GM23338 (cell line): ENCODE results near the gene MGRN1. TPM values are rescaled to one million over a fixed set of nuclear protein-coding genes. Genes with fewer than 3 reads are reported as not detected.

Source experiments
- ATAC-seq: fragments of 200-7000 bp; cut with Tn5 transposase; 3 replicates; pipeline ENCODE4 v1.9.1; 2020
- DNase-seq: peaks from one replicate; pipeline ENCODE4 v3.0.0-alpha.2; 2015; ENCODE audit warnings: low spot score
- H2AFZ ChIP-seq: fragments of 200-600 bp; sonication (generic); 2 replicates; pipeline ENCODE4 v1.8.0; 2016; ENCODE audit warnings: antibody characterized with exemption, mild to moderate bottlenecking, moderate library complexity
- H3F3A ChIP-seq: fragments of 200-600 bp; sonication (generic); replicated peaks from 2 replicates; pipeline ENCODE4 v1.8.0; 2017; ENCODE audit warnings: antibody characterized with exemption, mixed run types, low read depth
- H3K27ac ChIP-seq: fragments of 200-600 bp; sonication (generic); 2 replicates; pipeline ENCODE4 v1.6.1; 2016; ENCODE audit warnings: low read depth
- H3K27me3 ChIP-seq: fragments of 200-600 bp; sonication (generic); 2 replicates; pipeline ENCODE4 v1.8.0; 2016; ENCODE audit warnings: mild to moderate bottlenecking, mixed run types, moderate library complexity; ENCODE audit not compliant: insufficient read depth
- H3K36me3 ChIP-seq: fragments of 200-600 bp; sonication (generic); 2 replicates; pipeline ENCODE4 v1.8.0; 2016; ENCODE audit warnings: mild to moderate bottlenecking; ENCODE audit not compliant: insufficient read depth
- H3K4me1 ChIP-seq: fragments of 200-600 bp; sonication (generic); 2 replicates; pipeline ENCODE4 v1.8.0; 2016; ENCODE audit warnings: mild to moderate bottlenecking, moderate library complexity; ENCODE audit not compliant: insufficient read depth
- H3K4me2 ChIP-seq: fragments of 200-600 bp; sonication (generic); 2 replicates; pipeline ENCODE4 v1.7.1; 2017; ENCODE audit warnings: mixed run types
- H3K4me3 ChIP-seq: fragments of 200-600 bp; sonication (generic); 2 replicates; pipeline ENCODE4 v1.6.1; 2016; ENCODE audit warnings: mixed run types
- H3K79me2 ChIP-seq: fragments of 200-600 bp; sonication (generic); replicated peaks from 2 replicates; pipeline ENCODE4 v1.8.0; 2017; ENCODE audit warnings: mild to moderate bottlenecking; ENCODE audit not compliant: insufficient read depth
- H3K9me2 ChIP-seq: fragments of 200-600 bp; sonication (generic); 2 replicates; pipeline ENCODE4 v1.8.0; 2017; ENCODE audit not compliant: insufficient read depth
- H4K20me1 ChIP-seq: fragments of 200-600 bp; sonication (generic); replicated peaks from 2 replicates; pipeline ENCODE4 v1.8.0; 2017; ENCODE audit warnings: mild to moderate bottlenecking; ENCODE audit not compliant: insufficient read depth
- H3K27ac Mint-ChIP-seq: 2 replicates; pipeline ENCODE4 v1.8.0; 2020; ENCODE audit warnings: inconsistent platforms, mild to moderate bottlenecking, moderate library complexity, mixed read lengths
- H3K27me3 Mint-ChIP-seq: 3 replicates; pipeline ENCODE4 v1.8.0; 2022; ENCODE audit warnings: low read depth, mild to moderate bottlenecking, moderate library complexity, mixed read lengths, inconsistent platforms; ENCODE audit not compliant: insufficient read depth, poor library complexity
- H3K36me3 Mint-ChIP-seq: 3 replicates; pipeline ENCODE4 v1.8.0; 2021; ENCODE audit warnings: low read depth, mild to moderate bottlenecking, inconsistent platforms, moderate library complexity, mixed read lengths
- H3K4me1 Mint-ChIP-seq: 3 replicates; pipeline ENCODE4 v1.8.0; 2020; ENCODE audit warnings: mild to moderate bottlenecking, inconsistent platforms, mixed read lengths
- H3K4me3 Mint-ChIP-seq: 3 replicates; pipeline ENCODE4 v1.8.0; 2021; ENCODE audit warnings: moderate library complexity, mild to moderate bottlenecking, inconsistent platforms, mixed read lengths
- H3K9me3 Mint-ChIP-seq: 3 replicates; pipeline ENCODE4 v1.8.0; 2020; ENCODE audit warnings: moderate library complexity, mild to moderate bottlenecking, inconsistent platforms, mixed read lengths
- EZH2phosphoT487 ChIP-seq: fragments of 200-600 bp; sonication (generic); IDR thresholded peaks from one replicate; pipeline ENCODE4 v1.8.1; 2018; ENCODE audit warnings: antibody characterized with exemption; ENCODE audit not compliant: unreplicated experiment
- JUNB ChIP-seq: IDR thresholded peaks from one replicate; pipeline ENCODE4 v1.6.1; 2016; ENCODE audit warnings: antibody characterized with exemption; ENCODE audit not compliant: unreplicated experiment
- NANOG ChIP-seq: IDR thresholded peaks from 2 replicates; pipeline ENCODE4 v1.6.1; 2016; ENCODE audit warnings: antibody characterized with exemption, borderline replicate concordance
- STAT1 ChIP-seq: IDR thresholded peaks from one replicate; pipeline ENCODE4 v1.6.1; 2016; ENCODE audit warnings: antibody characterized with exemption; ENCODE audit not compliant: unreplicated experiment
- ZNF331 ChIP-seq: fragments of 250-450 bp; sonication (Bioruptor Pico); IDR thresholded peaks from 2 replicates; pipeline ENCODE4 v1.5.0; 2020; ENCODE audit warnings: low read depth, mild to moderate bottlenecking, moderate library complexity
- polyA plus RNA-seq: library from polyadenylated mRNA; unstranded; fragments of >200 nt; fragmentation: Nextera tagmentation; extraction: Ambion mirVana; gene quantifications from 2 replicates; pipeline ENCODE4 v1.2.1, GENCODE V29; 2016
- total RNA-seq: library from RNA; depleted of rRNA; stranded (reverse); fragments of >200 nt; shearing (Covaris generic); gene quantifications from 2 replicates; pipeline ENCODE4 v1.2.3, GENCODE V29; 2014
- TF ChIP-seq, protein P1 (sequence below): IDR thresholded peaks from one replicate; pipeline ENCODE4 v1.6.1; 2018; ENCODE audit warnings: antibody characterized with exemption; ENCODE audit not compliant: unreplicated experiment
- TF ChIP-seq, protein P2 (sequence below), 2 experiments: fragments of 200-600 bp in 1 of 2; sonication (generic) in 1 of 2; conservative IDR thresholded peaks; 2 replicates each; pipeline versions ENCODE4 v1.5.1 to v1.6.1; 2016 to 2017; ENCODE audit warnings: antibody characterized with exemption in 2 of 2, low read depth in 2 of 2, mild to moderate bottlenecking in 2 of 2, moderate library complexity in 1 of 2
- TF ChIP-seq, protein P3 (sequence below): fragments of 250-450 bp; sonication (Bioruptor Pico); IDR thresholded peaks from 2 replicates; pipeline ENCODE4 v1.5.0; 2020; ENCODE audit warnings: mild to moderate bottlenecking, moderate library complexity

The MGRN1 gene
- total and polyA plus RNA-seq, 2 experiments from 2014 or later = 13.1 to 71.8 TPM

DNA sequence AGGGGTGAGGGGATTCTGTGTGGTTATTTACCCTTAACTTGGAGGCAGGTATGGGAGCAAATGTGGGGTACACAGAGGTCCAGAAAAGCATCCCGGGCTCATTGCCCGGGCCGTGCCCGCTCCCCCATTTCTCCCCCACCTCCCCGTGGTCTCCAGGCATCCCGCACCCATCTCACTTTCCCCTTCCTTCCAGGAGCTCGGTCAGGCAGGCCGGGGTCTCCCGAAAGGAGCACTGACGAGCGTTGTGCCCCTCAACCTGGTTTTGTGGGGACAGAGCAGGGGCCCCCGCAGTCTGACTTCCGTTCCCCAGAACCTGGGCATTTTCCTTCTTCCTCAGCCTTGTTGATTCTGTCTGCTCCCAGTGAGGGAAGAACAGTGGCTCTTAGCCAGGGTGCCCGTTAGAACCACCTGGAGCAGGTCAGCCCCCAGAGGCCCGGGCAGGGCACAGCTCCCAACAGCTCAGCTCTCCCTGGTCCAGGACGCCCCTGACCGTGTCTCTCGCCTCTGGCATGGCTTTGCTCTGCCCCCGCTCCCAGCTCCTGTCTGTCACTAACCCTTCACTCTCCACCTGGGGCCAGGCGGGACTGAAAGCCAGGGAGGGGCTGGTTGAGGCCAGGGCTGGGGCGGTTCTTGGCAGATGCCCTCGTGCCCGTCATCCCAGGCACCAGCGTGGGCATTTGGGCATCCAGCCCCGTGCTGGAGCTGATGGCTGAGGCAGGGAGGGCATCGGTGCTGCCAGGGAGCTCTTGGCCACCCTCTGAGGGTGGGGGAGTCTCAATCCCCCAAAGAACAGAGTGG is 56.2 kb downstream of the MGRN1 start (continued):
- no peak for TF ChIP-seq STAT1
- TF ChIP-seq, protein P1, sequence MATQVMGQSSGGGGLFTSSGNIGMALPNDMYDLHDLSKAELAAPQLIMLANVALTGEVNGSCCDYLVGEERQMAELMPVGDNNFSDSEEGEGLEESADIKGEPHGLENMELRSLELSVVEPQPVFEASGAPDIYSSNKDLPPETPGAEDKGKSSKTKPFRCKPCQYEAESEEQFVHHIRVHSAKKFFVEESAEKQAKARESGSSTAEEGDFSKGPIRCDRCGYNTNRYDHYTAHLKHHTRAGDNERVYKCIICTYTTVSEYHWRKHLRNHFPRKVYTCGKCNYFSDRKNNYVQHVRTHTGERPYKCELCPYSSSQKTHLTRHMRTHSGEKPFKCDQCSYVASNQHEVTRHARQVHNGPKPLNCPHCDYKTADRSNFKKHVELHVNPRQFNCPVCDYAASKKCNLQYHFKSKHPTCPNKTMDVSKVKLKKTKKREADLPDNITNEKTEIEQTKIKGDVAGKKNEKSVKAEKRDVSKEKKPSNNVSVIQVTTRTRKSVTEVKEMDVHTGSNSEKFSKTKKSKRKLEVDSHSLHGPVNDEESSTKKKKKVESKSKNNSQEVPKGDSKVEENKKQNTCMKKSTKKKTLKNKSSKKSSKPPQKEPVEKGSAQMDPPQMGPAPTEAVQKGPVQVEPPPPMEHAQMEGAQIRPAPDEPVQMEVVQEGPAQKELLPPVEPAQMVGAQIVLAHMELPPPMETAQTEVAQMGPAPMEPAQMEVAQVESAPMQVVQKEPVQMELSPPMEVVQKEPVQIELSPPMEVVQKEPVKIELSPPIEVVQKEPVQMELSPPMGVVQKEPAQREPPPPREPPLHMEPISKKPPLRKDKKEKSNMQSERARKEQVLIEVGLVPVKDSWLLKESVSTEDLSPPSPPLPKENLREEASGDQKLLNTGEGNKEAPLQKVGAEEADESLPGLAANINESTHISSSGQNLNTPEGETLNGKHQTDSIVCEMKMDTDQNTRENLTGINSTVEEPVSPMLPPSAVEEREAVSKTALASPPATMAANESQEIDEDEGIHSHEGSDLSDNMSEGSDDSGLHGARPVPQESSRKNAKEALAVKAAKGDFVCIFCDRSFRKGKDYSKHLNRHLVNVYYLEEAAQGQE = no peak
- TF ChIP-seq, protein P2, sequence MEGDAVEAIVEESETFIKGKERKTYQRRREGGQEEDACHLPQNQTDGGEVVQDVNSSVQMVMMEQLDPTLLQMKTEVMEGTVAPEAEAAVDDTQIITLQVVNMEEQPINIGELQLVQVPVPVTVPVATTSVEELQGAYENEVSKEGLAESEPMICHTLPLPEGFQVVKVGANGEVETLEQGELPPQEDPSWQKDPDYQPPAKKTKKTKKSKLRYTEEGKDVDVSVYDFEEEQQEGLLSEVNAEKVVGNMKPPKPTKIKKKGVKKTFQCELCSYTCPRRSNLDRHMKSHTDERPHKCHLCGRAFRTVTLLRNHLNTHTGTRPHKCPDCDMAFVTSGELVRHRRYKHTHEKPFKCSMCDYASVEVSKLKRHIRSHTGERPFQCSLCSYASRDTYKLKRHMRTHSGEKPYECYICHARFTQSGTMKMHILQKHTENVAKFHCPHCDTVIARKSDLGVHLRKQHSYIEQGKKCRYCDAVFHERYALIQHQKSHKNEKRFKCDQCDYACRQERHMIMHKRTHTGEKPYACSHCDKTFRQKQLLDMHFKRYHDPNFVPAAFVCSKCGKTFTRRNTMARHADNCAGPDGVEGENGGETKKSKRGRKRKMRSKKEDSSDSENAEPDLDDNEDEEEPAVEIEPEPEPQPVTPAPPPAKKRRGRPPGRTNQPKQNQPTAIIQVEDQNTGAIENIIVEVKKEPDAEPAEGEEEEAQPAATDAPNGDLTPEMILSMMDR (conservative IDR thresholded peaks at IDR 0.05; ENCODE audit: low read depth in 2 of 2) = no peak
- no peak for TF ChIP-seq EZH2phosphoT487

DNA sequence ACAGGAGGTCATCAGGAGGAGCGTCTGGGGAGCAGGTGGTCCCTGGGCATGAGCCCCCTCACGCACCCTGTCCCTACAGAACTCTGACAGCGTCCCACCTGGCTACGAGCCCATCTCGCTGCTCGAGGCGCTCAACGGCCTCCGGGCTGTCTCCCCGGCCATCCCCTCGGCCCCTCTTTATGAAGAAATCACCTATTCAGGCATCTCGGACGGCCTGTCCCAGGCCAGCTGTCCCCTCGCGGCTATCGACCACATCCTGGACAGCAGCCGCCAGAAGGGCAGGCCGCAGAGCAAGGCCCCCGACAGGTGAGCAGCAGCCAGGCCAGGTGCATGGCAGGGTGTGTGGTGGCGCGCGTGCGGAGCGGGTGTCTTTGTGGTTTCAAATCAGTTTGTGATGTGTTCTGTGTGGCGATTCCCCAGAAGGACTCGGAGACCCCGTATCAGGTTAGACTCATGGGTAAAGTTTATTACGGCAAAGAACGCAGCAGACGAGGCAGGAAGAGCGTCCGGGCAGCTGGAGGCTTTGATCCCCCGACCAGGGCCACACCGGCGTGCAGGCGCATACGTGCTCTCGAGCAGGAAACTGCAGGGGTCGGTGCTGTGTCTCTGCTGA is 57.0 kb downstream of the MGRN1 start:
- H3K4me2 ChIP-seq = no peak overlapping the region
- TF ChIP-seq STAT1 (no peak), JUNB (no peak), NANOG (no peak), ZNF331 (CRISPR knock-in tag) (no peak), EZH2phosphoT487 (no peak)
- TF ChIP-seq, protein P2 (conservative IDR thresholded peaks at IDR 0.05; ENCODE audit: low read depth in 2 of 2) = no peak
- TF ChIP-seq, protein P3, sequence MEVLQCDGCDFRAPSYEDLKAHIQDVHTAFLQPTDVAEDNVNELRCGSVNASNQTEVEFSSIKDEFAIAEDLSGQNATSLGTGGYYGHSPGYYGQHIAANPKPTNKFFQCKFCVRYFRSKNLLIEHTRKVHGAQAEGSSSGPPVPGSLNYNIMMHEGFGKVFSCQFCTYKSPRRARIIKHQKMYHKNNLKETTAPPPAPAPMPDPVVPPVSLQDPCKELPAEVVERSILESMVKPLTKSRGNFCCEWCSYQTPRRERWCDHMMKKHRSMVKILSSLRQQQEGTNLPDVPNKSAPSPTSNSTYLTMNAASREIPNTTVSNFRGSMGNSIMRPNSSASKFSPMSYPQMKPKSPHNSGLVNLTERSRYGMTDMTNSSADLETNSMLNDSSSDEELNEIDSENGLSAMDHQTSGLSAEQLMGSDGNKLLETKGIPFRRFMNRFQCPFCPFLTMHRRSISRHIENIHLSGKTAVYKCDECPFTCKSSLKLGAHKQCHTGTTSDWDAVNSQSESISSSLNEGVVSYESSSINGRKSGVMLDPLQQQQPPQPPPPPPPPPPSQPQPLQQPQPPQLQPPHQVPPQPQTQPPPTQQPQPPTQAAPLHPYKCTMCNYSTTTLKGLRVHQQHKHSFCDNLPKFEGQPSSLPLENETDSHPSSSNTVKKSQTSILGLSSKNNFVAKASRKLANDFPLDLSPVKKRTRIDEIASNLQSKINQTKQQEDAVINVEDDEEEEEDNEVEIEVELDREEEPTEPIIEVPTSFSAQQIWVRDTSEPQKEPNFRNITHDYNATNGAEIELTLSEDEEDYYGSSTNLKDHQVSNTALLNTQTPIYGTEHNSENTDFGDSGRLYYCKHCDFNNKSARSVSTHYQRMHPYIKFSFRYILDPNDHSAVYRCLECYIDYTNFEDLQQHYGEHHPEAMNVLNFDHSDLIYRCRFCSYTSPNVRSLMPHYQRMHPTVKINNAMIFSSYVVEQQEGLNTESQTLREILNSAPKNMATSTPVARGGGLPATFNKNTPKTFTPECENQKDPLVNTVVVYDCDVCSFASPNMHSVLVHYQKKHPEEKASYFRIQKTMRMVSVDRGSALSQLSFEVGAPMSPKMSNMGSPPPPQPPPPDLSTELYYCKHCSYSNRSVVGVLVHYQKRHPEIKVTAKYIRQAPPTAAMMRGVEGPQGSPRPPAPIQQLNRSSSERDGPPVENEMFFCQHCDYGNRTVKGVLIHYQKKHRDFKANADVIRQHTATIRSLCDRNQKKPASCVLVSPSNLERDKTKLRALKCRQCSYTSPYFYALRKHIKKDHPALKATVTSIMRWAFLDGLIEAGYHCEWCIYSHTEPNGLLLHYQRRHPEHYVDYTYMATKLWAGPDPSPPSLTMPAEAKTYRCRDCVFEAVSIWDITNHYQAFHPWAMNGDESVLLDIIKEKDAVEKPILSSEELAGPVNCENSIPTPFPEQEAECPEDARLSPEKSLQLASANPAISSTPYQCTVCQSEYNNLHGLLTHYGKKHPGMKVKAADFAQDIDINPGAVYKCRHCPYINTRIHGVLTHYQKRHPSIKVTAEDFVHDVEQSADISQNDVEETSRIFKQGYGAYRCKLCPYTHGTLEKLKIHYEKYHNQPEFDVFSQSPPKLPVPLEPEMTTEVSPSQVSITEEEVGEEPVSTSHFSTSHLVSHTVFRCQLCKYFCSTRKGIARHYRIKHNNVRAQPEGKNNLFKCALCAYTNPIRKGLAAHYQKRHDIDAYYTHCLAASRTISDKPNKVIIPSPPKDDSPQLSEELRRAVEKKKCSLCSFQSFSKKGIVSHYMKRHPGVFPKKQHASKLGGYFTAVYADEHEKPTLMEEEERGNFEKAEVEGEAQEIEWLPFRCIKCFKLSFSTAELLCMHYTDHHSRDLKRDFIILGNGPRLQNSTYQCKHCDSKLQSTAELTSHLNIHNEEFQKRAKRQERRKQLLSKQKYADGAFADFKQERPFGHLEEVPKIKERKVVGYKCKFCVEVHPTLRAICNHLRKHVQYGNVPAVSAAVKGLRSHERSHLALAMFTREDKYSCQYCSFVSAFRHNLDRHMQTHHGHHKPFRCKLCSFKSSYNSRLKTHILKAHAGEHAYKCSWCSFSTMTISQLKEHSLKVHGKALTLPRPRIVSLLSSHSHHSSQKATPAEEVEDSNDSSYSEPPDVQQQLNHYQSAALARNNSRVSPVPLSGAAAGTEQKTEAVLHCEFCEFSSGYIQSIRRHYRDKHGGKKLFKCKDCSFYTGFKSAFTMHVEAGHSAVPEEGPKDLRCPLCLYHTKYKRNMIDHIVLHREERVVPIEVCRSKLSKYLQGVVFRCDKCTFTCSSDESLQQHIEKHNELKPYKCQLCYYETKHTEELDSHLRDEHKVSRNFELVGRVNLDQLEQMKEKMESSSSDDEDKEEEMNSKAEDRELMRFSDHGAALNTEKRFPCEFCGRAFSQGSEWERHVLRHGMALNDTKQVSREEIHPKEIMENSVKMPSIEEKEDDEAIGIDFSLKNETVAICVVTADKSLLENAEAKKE (CRISPR knock-in tag) = no peak

More for the DNA sequence above, 57.0 kb downstream of the MGRN1 start:
- ATAC-seq (no peak), DNase-seq (no peak)
- H3K27ac ChIP-seq = no peak overlapping the region
- Mint-ChIP-seq H3K27ac (no peak overlapping the region; the same call in 1 of the 2 replicates), H3K9me3 (no peaks in the 10 kb centered on the region), H3K36me3 (peaks cover 14% of the 10 kb centered on the region), H3K4me3 (no peak overlapping the region), H3K4me1 (peaks cover under 1% of the 10 kb centered on the region; the same call in 1 of the 3 replicates), H3K27me3 (peaks cover 11% of the 10 kb centered on the region)
- H3K36me3 ChIP-seq = no peaks in the 10 kb centered on the region
- H4K20me1 ChIP-seq = no peaks in the 10 kb centered on the region
- no peaks in the 10 kb centered on the region for H3F3A ChIP-seq
- no peak overlapping the region for H2AFZ ChIP-seq
- H3K79me2 ChIP-seq = no peaks in the 10 kb centered on the region
- H3K27me3 ChIP-seq = no peaks in the 10 kb centered on the region
- no peaks in the 10 kb centered on the region for H3K4me1 ChIP-seq
- H3K9me2 ChIP-seq = no peaks in the 10 kb centered on the region
- H3K4me3 ChIP-seq = no peak overlapping the region
